NCI-H82 treated with DMSO at 0.1 percent for 48 hours (cell line): ENCODE data around the gene NPHP4.
"Not testable (repeated sequence)": the region's sequence is repeated elsewhere in the genome, so short reads cannot be mapped to it uniquely, and the experiment has no call there.

ENCODE experiments used
- DNase-seq: peaks from one replicate; lab custom pipeline; 2025; ENCODE audit not compliant: unreplicated experiment; lab: John Stamatoyannopoulos, UW

NPHP4 gene

DNA sequence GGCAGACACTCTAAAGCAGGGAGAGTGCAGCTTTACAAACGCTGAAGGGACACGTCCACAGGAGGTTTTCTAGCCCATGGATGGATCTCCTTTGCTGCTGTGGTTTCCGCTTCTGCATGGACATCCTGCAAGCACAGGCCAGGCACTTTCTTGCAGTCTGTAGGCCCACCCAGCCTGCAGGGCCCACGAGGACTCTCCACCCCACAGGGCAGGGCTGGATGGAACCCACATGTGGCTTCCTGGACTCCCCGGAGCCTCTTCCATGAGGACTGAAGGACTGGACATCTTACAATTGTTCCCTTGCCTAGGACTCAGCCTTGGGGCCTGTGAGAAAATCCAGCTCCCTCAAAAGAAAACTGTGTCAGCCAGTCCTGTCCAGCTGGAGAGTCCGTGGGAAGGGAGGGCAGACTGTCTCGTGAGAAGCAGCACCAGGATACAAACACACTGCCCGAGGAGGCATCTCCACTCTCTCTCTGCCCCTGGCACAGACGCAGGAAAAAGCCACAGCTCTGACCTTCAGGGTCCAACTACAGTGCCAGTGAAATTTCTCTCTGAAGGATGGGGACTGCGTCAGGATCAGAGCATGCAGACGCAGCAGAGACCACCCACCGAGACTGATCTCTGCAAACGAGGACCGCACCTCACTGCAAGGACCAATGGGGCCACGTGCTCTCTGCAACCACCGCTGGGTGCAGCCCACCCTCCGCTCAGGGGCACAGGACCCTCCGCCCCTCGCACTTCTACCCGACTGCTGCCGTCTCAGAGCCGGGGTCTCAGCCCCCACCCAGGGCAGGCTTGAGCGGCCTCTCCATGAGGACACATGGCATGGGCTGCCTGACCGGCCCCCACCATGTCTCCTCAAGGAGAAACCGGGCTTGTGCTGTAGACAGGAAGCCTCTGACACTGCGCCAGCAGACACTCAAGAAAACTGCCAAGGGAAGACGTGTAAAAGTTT is 130.1 kb downstream of the NPHP4 start:
- no peak for DNase-seq

DNA sequence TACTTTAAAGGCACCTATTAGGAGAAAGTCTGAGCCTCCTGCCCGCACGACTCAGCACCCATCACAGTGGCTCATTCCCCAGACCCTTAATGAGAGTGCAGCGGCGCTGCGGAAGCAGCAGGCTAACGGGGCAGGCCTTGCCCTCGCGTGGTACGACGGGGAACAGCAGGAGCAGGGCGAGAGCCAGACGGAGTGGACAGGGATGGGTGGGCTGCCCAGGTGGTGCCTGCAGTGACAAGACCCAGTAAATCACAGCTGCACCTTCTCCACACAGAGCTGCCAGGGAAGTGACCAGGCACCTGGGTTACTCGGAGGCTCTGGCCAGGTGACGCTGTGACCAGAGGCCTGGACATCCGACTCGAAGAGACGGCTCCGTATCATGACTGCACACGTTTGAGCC is 131.9 kb downstream of the NPHP4 start:
- no peak for DNase-seq

GRCh38 chr1:5859766-5860165 is 132.5 kb downstream of the NPHP4 start:
- DNase-seq, result no peak

DNA sequence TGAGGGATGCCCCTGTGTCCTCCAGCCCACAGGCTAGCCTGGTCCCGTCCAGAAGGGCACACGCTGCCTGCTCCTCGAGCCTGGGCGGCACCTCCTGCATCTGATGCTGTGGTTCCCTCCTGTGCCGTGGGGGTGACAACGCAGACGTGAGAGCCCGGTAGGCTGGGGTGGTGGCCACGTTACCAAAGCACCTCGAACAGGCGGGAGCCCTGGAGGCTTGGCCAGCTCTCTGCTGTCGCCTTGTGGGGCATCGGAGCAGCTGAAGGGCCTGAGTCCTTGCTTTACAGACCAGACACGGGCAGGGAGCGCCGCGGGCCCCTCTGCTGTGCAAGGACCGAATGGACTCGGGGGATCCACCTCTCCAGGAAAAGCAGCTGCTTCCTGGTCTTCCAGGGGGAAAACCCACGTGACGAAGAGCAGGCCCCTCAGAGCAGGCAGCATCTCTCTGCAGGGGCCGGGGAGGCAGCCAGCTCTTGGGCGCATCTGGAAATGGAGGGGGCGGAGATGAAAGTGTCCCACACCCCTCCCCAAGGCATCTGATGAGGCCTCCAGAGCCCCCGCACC is 133.3 kb downstream of the NPHP4 start:
- DNase-seq, result no peak

- DNase-seq, result no peak
Observed at GRCh38 chr1:5858246-5858645, 134.0 kb downstream of the NPHP4 start.

- no peak for DNase-seq
Observed at GRCh38 chr1:5857508-5858090, 134.6 kb downstream of the NPHP4 start.

DNA sequence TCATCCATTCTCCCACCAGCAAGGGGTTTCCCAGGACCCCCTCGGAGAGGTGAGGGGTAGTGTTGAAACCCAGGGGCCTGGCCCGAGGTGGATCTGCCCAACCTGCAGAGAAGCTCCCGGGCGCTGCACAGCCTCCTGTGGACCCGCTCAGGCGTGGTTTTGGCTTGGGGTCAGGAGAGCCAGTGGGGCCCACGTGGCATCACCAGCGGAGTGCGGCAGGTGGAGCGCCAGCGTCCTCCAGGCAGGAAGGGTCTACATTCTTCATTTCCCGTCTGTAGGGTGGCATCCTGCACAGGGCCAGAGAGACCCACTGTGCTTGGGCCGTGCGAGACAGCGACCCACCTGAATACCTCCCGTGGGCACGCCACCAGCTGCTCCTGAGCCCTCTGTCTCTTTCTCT is 135.2 kb downstream of the NPHP4 start:
- no peak for DNase-seq

GRCh38 chr1:5856246-5856815 is 135.9 kb downstream of the NPHP4 start:
- DNase-seq, result no peak

GRCh38 chr1:5855196-5855897 is 136.9 kb downstream of the NPHP4 start:
- no peak for DNase-seq

- DNase-seq, result no peak
Observed at GRCh38 chr1:5854754-5855153, 137.5 kb downstream of the NPHP4 start.

- DNase-seq, result not testable (repeated sequence)
Observed at GRCh38 chr1:5853858-5854257, 138.4 kb downstream of the NPHP4 start.

DNA sequence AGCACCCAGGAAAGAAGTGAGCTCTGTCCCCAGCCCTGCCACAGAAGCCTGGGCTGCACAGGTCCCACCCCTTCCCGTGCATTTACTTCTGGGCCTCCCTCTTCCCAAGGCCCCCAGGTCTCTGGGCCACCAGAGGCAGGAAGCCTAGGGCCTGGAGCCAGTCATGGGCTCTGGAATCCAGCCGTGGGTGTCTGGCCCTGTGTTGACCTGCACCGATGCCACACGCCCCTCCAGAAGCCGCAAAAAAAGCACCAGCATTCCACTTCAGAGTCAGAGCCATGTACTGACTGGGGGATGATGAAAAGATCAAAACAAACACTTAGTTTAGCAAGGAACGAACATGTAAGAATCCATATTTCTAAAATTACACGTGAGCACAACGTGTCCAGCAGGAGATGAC is 141.7 kb downstream of the NPHP4 start:
- no peak for DNase-seq

DNA sequence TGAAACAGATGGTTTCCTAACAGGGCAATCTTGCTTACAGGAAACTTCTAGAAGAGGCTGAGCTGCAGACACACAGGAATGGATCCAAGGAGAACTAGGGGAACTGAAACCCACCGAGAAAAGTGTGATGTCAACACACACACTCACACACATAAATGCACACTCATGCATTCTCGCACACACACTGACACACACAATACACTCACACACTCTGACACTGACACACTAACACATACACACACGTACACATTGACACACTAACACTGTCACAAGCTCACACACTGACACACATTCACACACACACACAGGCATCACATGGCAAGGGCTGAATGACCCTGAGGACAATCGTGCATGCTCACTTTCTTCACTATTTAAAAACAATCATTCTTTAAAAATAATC is 142.7 kb downstream of the NPHP4 start:
- DNase-seq, result no peak

GRCh38 chr1:5847013-5847659 is 145.1 kb downstream of the NPHP4 start:
- DNase-seq, result no peak

DNA sequence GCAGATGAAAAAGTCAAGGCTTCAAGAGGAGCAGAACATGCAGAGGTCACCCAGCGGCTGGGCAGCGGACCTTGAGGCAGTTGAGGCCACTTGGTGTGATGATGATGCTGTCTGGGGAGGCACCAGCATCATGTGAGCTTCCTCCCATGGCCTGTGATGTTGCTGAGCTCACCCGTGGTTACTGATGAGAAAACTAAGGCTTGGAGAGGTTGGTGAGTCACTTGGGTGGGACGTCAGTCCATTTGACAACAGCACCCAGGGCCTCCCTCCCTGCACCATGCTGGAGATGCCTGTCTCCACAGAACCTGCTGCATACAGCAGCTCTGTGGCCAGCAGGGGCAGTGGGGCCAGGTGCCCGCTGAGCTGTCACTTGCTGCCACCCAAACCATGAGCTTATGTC is 146.8 kb downstream of the NPHP4 start:
- DNase-seq, result no peak

DNA sequence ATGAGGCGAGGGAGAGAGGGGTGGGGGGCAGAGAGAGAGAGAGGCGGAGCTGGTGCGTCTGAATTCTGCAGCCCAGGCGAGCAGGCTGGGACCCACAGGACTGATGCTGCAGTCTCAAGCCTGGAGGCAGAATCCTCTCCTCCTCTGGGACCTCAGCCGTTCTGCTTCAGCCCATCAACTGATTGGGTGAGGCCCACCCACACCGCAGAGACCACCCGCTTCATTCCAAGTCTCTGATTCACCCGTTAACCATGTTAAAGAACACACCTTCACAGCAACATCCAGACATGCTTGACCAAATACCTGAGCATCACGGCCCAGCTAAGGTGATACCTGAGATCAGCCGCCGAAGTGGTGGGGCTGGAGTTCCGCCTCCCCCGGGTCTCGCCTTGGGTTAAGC is 147.8 kb downstream of the NPHP4 start:
- no peak for DNase-seq

GRCh38 chr1:5843521-5844096 is 148.6 kb downstream of the NPHP4 start:
- no peak for DNase-seq

DNA sequence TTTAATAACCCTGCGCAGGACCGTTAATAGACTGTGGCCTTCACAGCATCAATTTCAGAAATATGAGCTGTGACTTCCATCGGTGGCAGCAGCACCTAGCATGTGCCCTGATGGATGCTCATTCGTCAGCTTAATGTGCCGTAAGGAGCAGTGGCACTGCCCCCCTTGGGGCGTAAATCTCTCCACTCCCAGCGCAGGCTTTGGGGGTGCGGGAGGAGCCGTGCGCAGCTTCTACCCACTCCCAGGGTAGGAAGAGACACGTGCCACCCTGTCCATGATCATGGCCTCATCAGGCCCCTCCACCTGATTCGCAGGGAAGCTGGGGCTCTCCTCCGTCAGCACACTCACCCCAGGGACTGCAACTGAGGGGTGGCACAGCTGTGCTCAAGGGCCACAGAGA is 149.5 kb downstream of the NPHP4 start:
- no peak for DNase-seq

- no peak for DNase-seq
Observed at GRCh38 chr1:5840551-5841001, 151.6 kb downstream of the NPHP4 start.

GRCh38 chr1:5839881-5840550 is 152.2 kb downstream of the NPHP4 start:
- DNase-seq, result no peak
